ENCODE data around the gene CAPZB.
"Not testable (repeated sequence)": the region's sequence is repeated elsewhere in the genome, so short reads cannot be mapped to it uniquely, and the experiment has no call there.

CAPZB gene

DNA sequence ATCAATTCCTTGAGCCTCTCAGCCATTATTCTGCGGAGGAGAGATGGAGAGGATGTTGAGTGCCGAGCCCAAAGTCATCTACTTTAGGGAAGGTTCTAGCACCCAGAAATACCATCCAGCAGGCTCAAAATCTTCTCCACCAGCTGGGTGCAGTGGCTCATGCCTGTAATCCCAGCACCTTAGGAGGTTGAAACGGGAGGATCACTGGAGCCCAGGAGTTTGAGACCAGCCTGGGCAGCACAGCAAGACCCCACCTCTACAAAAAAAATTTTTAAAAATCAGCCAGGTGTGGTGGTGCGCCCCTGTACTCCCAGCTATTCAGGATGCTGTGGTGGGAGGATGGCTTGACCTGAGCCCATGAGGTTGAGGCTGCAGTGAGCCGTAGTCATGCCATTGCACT is 39.5 kb upstream of the CAPZB start:
- no peaks in the 10 kb centered on the region for H3K9me2 ChIP-seq (replicated peaks; ENCODE audit: insufficient read depth, low read length)
- DNase-seq: no peak
- TF ChIP-seq EZH2 (optimal IDR thresholded peaks at IDR 0.05; ENCODE audit: low read depth, low read length) (no peak), EZH2phosphoT487 (IDR thresholded peaks at IDR 0.05; ENCODE audit: low read length) (no peak)
- TF ChIP-seq, protein P1, sequence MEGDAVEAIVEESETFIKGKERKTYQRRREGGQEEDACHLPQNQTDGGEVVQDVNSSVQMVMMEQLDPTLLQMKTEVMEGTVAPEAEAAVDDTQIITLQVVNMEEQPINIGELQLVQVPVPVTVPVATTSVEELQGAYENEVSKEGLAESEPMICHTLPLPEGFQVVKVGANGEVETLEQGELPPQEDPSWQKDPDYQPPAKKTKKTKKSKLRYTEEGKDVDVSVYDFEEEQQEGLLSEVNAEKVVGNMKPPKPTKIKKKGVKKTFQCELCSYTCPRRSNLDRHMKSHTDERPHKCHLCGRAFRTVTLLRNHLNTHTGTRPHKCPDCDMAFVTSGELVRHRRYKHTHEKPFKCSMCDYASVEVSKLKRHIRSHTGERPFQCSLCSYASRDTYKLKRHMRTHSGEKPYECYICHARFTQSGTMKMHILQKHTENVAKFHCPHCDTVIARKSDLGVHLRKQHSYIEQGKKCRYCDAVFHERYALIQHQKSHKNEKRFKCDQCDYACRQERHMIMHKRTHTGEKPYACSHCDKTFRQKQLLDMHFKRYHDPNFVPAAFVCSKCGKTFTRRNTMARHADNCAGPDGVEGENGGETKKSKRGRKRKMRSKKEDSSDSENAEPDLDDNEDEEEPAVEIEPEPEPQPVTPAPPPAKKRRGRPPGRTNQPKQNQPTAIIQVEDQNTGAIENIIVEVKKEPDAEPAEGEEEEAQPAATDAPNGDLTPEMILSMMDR (IDR thresholded peaks at IDR 0.05; ENCODE audit: low read length): no peak
- no peak overlapping the region for H2AFZ ChIP-seq (ENCODE audit: low read length)
- H3K36me3 ChIP-seq (replicated peaks; ENCODE audit: insufficient read depth, low read length): no peaks in the 10 kb centered on the region
- H3F3A ChIP-seq (ENCODE audit: insufficient read depth, low read length): no peaks in the 10 kb centered on the region
- H3K79me2 ChIP-seq (ENCODE audit: low read length): no peaks in the 10 kb centered on the region
- H3K4me2 ChIP-seq (ENCODE audit: low read depth, low read length): no peak overlapping the region
- no peaks in the 10 kb centered on the region for H3K27me3 ChIP-seq (replicated peaks; ENCODE audit: insufficient read depth, low read length)
- no peak overlapping the region for H3K4me3 ChIP-seq (ENCODE audit: low read length)
- H3K9ac ChIP-seq (ENCODE audit: low read length): no peak overlapping the region
- H4K20me1 ChIP-seq (ENCODE audit: insufficient read depth, low read length): no peaks in the 10 kb centered on the region
- H3K4me1 ChIP-seq (ENCODE audit: low read length): no peaks in the 10 kb centered on the region
- no peak overlapping the region for H3K27ac ChIP-seq (ENCODE audit: low read length)
- no peaks in the 10 kb centered on the region for H3K9me3 ChIP-seq (replicated peaks; ENCODE audit: insufficient read depth, low read length)

DNA sequence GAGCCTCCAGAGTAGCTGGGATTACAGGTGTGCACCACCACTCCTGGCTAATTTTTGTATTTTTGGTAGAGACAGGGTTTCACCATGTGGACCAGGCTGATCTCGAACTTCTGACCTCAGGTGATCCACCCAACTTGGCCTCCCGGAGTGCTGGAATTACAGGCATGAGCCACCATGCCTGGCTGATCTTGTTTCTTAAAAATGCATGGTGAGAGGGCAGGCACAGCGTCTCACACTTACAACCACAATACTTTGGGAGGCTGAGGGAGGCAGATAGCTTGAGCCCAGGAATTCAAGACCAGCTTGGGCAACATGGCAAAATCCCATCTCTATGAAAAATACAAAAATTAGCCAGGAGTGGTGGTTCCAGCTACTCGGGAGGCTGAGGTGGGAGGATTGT is 37.2 kb upstream of the CAPZB start:
- not testable (repeated sequence) for H3K9me2 ChIP-seq (replicated peaks; ENCODE audit: insufficient read depth, low read length); H3K36me3 ChIP-seq (replicated peaks; ENCODE audit: insufficient read depth, low read length); DNase-seq; H3K9ac ChIP-seq (ENCODE audit: low read length); H3F3A ChIP-seq (ENCODE audit: insufficient read depth, low read length); H3K4me1 ChIP-seq (ENCODE audit: low read length); H2AFZ ChIP-seq (ENCODE audit: low read length); H3K9me3 ChIP-seq (replicated peaks; ENCODE audit: insufficient read depth, low read length); H3K27ac ChIP-seq (ENCODE audit: low read length); H3K27me3 ChIP-seq (replicated peaks; ENCODE audit: insufficient read depth, low read length); H3K79me2 ChIP-seq (ENCODE audit: low read length); H3K4me2 ChIP-seq (ENCODE audit: low read depth, low read length); H3K4me3 ChIP-seq (ENCODE audit: low read length); H4K20me1 ChIP-seq (ENCODE audit: insufficient read depth, low read length)

DNA sequence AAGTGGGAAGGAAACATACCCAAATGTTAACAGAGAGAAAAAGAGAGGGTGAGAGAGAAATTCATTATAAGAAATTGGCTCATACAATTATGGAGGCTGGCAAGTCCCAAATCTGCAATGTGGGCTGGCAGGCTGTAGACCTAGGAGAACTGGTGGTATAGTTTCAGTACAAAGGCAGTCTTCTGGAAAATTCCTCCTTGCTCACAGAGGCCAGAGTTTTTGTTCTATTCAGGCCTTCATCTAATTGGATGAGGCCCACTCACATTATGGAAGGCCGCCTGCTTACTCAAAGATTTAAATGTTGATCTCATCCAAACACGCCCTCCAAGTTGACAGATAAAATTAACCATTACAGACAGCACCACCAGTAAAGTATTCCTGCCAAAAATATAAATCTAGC is 36.1 kb upstream of the CAPZB start:
- H3F3A ChIP-seq (ENCODE audit: insufficient read depth, low read length): no peaks in the 10 kb centered on the region
- H3K9me3 ChIP-seq (replicated peaks; ENCODE audit: insufficient read depth, low read length): no peaks in the 10 kb centered on the region
- no peak for DNase-seq
- no peaks in the 10 kb centered on the region for H4K20me1 ChIP-seq (ENCODE audit: insufficient read depth, low read length)
- H2AFZ ChIP-seq (ENCODE audit: low read length): no peak overlapping the region
- H3K4me3 ChIP-seq (ENCODE audit: low read length): no peak overlapping the region
- no peak overlapping the region for H3K27ac ChIP-seq (ENCODE audit: low read length)
- no peaks in the 10 kb centered on the region for H3K4me1 ChIP-seq (ENCODE audit: low read length)
- no peaks in the 10 kb centered on the region for H3K36me3 ChIP-seq (replicated peaks; ENCODE audit: insufficient read depth, low read length)
- H3K27me3 ChIP-seq (replicated peaks; ENCODE audit: insufficient read depth, low read length): no peaks in the 10 kb centered on the region
- TF ChIP-seq EZH2phosphoT487 (IDR thresholded peaks at IDR 0.05; ENCODE audit: low read length): no peak
- TF ChIP-seq, protein P1 (IDR thresholded peaks at IDR 0.05; ENCODE audit: low read length): no peak
- TF ChIP-seq EZH2 (optimal IDR thresholded peaks at IDR 0.05; ENCODE audit: low read depth, low read length): no peak
- no peak overlapping the region for H3K4me2 ChIP-seq (ENCODE audit: low read depth, low read length)
- no peaks in the 10 kb centered on the region for H3K79me2 ChIP-seq (ENCODE audit: low read length)
- no peaks in the 10 kb centered on the region for H3K9me2 ChIP-seq (replicated peaks; ENCODE audit: insufficient read depth, low read length)
- H3K9ac ChIP-seq (ENCODE audit: low read length): no peak overlapping the region

DNA sequence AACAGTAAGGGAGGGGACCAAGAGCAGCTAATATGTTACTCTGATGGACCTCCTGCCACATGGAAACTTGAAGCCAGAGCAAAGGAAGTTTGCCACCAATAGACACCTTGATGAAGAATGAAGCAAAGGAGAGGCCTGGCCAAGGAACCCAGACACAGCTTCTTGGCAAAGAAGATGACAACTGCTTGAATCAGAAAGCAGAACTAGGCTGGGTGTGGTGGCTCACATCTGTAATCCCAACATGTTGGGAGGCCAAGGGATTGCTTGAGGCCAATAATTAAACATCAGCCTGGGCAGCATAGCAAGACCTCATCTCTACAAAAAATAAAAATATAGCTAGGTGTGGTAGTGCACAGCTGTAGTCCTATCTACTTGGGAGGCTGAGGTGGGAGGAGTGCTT is 31.7 kb upstream of the CAPZB start:
- H3K9ac ChIP-seq (ENCODE audit: low read length): no peak overlapping the region
- H3F3A ChIP-seq (ENCODE audit: insufficient read depth, low read length): no peaks in the 10 kb centered on the region
- no peak for DNase-seq
- H3K4me3 ChIP-seq (ENCODE audit: low read length): no peak overlapping the region
- no peak for TF ChIP-seq EZH2 (optimal IDR thresholded peaks at IDR 0.05; ENCODE audit: low read depth, low read length)
- TF ChIP-seq, protein P1 (IDR thresholded peaks at IDR 0.05; ENCODE audit: low read length): no peak
- TF ChIP-seq EZH2phosphoT487 (IDR thresholded peaks at IDR 0.05; ENCODE audit: low read length): no peak
- H3K27ac ChIP-seq (ENCODE audit: low read length): no peak overlapping the region
- no peaks in the 10 kb centered on the region for H3K9me2 ChIP-seq (replicated peaks; ENCODE audit: insufficient read depth, low read length)
- H4K20me1 ChIP-seq (ENCODE audit: insufficient read depth, low read length): no peaks in the 10 kb centered on the region
- no peaks in the 10 kb centered on the region for H3K27me3 ChIP-seq (replicated peaks; ENCODE audit: insufficient read depth, low read length)
- no peaks in the 10 kb centered on the region for H3K36me3 ChIP-seq (replicated peaks; ENCODE audit: insufficient read depth, low read length)
- no peaks in the 10 kb centered on the region for H3K79me2 ChIP-seq (ENCODE audit: low read length)
- H3K9me3 ChIP-seq (replicated peaks; ENCODE audit: insufficient read depth, low read length): no peaks in the 10 kb centered on the region
- no peak overlapping the region for H2AFZ ChIP-seq (ENCODE audit: low read length)
- no peak overlapping the region for H3K4me2 ChIP-seq (ENCODE audit: low read depth, low read length)
- H3K4me1 ChIP-seq (ENCODE audit: low read length): no peaks in the 10 kb centered on the region
